HG02981 (cell line): ENCODE results near the gene PCDHB16.
"Not testable (repeated sequence)": the region's sequence is repeated elsewhere in the genome, so short reads cannot be mapped to it uniquely, and the experiment has no call there.

Experiments
- ATAC-seq: cut with Tn5 transposase; IDR thresholded peaks from one replicate; pipeline ENCODE4 v1.9.1; 2021; ENCODE audit warnings: mild to moderate bottlenecking, moderate library complexity; ENCODE audit not compliant: unreplicated experiment

Gene PCDHB16

DNA sequence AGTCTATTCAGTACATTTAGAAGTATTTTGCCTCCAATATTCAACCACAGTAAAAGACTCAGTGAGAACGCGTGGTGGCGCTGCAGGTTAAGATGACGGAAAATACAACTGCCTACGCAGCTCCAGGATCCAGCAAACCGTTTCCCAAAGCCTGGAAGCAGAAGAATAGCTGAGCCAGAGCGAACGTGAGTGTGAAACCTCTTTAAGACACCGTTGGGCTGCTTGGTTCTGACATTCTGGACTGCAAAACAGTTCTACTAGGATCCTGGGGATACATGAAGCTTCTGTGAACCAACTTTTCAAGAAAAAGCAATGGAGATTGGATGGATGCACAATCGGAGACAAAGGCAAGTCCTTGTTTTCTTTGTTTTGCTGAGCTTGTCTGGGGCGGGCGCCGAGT, at the start of gene PCDHB16:
TSS of gene PCDHB16 (plus strand) at position 140 of the 400 bp plus-strand sequence. CDS start at position 313, 173 bp downstream.
- ATAC-seq, result no peak

DNA sequence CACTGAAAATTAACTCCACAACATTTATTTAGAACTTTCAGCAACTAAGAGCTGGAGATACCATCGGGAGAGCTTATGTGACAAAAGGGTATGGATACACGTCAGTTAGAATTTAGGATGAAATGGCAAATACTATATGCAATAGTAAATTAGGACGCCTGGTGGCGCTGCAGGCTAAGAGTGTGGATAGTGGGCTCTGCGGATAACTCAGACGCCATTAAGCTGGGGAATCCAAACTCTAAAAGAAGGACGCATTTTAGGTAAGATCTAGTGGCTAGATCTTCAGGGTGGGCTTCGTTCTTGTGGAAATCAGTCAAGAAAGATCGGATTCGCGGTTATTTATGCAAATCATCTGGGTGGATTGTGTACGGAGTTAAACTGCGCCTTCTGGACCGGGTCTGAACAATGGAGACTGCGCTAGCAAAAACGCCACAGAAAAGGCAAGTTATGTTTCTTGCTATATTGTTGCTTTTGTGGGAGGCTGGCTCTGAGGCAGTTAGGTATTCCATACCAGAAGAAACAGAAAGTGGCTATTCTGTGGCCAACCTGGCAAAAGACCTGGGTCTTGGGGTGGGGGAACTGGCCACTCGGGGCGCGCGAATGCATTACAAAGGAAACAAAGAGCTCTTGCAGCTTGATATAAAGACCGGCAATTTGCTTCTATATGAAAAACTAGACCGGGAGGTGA, 47.0 kb upstream of the PCDHB16 start, which contains the start of gene PCDHB5:
TSS of gene PCDHB5 (plus strand) at position 177 of the 688 bp plus-strand sequence. CDS start at position 406, 229 bp downstream.
- no peak for ATAC-seq

DNA sequence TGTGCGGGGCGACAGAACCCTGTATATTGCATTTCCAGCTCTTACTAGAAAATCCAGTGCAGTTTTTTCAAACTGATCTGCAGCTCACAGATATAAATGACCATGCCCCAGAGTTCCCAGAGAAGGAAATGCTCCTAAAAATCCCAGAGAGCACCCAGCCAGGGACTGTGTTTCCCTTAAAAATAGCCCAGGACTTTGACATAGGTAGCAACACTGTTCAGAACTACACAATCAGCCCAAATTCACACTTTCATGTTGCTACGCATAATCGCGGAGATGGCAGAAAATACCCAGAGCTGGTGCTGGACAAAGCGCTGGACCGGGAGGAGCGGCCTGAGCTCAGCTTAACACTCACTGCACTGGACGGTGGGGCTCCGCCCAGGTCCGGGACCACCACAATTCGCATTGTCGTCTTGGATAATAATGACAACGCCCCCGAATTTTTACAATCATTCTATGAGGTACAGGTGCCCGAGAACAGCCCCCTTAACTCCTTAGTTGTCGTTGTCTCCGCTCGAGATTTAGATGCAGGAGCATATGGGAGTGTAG, 46.4 kb upstream of the PCDHB16 start:
- ATAC-seq, result no peak

DNA sequence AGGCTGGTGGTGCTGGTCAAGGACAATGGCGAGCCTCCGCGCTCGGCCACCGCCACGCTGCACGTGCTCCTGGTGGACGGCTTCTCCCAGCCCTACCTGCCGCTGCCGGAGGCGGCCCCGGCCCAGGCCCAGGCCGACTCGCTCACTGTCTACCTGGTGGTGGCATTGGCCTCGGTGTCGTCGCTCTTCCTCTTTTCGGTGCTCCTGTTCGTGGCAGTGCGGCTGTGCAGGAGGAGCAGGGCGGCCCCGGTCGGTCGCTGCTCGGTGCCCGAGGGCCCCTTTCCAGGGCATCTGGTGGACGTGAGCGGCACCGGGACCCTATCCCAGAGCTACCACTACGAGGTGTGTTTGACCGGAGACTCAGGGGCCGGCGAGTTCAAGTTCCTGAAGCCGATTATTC, 44.8 kb upstream of the PCDHB16 start:
- not testable (repeated sequence) for ATAC-seq

DNA sequence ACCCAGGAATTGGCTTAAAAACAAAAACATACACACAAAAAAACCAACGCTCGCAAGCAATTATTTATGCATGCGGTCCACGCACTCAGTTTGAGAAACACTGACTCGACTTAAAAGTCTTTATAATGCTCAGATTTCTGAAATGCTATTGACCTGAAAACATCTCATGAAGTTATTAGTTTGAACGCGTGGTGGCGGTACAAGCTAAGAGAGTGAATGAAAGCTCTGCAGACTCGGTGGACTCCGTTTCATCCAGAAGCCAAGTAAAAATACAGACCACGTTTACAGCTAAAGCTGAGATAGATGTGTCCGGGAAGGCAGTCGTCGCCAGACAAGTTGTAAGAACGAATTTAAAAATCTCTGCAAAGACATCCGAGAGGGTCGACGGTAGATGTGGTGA, 32.4 kb upstream of the PCDHB16 start, which contains the start of gene PCDHB6:
TSS of gene PCDHB6 (plus strand) at position 246 of the 400 bp plus-strand sequence. CDS start 201 bp downstream, outside the sequence.
- no peak for ATAC-seq

DNA sequence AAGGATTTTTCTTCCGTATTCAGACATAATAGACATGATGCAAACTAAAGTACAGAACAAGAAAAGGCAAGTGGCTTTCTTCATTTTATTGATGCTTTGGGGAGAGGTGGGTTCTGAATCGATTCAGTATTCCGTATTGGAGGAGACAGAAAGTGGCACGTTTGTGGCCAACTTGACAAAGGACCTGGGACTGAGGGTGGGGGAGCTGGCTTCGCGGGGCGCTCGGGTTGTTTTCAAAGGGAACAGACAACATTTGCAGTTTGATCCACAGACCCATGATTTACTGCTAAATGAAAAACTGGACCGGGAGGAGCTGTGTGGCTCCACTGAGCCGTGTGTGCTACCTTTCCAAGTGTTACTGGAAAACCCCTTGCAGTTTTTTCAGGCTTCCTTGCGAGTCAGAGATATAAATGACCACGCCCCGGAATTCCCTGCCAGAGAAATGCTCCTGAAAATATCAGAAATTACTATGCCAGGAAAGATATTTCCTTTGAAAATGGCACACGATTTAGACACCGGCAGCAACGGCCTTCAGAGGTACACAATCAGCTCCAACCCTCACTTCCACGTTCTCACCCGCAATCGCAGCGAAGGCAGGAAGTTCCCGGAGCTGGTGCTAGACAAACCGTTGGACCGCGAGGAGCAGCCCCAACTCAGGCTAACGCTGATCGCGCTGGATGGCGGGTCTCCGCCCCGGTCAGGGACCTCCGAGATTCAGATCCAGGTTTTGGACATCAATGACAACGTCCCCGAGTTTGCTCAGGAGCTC, 31.8 kb upstream of the PCDHB16 start:
- no peak for ATAC-seq

DNA sequence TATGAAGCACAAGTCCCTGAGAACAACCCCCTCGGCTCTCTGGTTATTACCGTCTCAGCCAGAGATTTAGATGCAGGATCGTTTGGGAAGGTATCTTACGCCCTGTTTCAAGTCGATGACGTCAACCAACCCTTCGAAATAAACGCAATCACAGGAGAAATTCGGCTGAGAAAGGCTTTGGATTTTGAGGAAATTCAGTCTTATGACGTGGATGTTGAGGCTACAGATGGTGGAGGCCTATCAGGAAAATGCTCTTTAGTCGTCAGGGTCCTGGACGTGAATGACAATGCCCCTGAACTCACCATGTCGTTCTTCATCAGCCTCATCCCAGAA, 31.2 kb upstream of the PCDHB16 start:
- no peak for ATAC-seq

DNA sequence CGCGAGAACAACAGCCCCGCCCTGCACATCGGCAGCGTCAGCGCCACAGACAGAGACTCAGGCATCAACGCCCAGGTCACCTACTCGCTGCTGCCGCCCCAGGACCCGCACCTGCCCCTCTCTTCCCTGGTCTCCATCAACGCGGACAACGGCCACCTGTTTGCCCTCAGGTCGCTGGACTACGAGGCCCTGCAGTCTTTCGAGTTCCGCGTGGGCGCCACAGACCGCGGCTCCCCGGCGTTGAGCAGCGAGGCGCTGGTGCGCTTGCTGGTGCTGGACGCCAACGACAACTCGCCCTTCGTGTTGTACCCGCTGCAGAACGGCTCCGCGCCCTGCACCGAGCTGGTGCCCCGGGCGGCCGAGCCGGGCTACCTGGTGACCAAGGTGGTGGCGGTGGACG, 30.6 kb upstream of the PCDHB16 start:
- ATAC-seq, result not testable (repeated sequence)

DNA sequence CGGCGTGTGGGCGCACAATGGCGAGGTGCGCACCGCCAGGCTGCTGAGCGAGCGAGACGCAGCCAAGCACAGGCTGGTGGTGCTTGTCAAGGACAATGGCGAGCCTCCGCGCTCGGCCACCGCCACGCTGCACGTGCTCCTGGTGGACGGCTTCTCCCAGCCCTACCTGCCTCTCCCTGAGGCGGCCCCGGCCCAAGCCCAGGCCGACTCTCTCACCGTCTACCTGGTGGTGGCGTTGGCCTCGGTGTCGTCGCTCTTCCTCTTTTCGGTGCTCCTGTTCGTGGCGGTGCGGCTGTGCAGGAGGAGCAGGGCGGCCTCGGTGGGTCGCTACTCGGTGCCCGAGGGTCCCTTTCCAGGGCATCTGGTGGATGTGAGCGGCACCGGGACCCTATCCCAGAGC, 30.1 kb upstream of the PCDHB16 start:
- ATAC-seq, result not testable (repeated sequence)

DNA sequence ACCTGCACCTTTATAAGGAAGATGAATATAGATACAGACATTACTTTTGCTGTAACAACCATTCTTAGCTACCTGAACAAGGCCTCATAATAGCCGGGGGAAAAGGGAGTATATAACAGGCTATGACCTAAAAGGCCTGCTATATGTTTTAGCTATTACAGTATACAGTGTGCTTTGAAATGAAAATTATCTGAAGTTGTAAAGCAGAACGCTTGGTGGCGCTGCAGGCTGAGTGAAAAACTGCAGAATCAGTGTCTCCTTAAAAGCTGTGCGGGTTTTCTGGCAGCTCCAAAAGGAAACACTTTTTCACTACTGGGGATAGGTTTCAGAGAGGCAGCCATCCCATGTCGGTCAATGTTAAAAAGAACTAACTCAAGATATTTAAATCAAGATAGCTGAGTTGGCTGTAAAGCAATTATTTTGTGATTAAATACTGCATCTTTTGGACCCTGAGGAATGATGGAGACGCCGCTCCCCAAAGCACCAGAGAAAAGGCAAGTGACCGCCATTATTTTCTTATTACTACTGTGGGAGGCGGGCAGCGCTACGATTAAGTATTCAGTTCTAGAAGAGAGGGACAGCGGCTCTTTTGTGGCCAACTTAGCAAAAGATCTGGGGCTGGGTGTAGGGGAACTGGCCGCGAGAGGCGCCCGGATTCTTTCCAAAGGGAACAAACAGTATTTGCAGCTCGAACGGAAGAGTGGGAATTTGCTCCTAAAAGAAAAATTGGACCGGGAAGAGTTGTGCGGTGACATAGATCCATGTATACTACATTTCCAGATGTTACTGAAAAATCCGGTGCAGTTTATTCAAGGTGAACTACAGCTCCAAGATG, 26.4 kb upstream of the PCDHB16 start:
- ATAC-seq, result no peak

DNA sequence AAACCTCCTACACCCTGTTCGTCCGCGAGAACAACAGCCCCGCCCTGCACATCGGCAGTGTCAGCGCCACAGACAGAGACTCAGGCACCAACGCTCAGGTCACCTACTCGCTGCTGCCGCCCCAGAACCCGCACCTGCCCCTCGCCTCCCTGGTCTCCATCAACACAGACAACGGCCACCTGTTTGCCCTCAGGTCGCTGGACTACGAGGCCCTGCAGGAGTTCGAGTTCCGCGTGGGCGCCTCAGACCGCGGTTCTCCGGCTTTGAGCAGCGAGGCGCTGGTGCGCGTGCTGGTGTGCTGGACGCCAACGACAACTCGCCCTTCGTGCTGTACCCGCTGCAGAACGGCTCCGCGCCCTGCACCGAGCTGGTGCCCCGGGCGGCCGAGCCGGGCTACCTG, 24.8 kb upstream of the PCDHB16 start:
- not testable (repeated sequence) for ATAC-seq

DNA sequence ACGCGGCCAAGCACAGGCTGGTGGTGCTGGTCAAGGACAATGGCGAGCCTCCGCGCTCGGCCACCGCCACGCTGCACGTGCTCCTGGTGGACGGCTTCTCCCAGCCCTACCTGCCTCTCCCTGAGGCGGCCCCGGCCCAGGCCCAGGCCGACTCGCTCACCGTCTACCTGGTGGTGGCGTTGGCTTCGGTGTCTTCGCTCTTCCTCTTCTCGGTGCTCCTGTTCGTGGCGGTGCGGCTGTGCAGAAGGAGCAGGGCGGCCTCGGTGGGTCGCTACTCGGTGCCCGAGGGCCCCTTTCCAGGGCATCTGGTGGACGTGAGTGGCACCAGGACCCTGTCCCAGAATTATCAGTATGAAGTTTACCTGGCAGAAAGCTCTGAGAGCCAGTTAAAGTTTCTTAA, 24.3 kb upstream of the PCDHB16 start:
- ATAC-seq, result not testable (repeated sequence)

DNA sequence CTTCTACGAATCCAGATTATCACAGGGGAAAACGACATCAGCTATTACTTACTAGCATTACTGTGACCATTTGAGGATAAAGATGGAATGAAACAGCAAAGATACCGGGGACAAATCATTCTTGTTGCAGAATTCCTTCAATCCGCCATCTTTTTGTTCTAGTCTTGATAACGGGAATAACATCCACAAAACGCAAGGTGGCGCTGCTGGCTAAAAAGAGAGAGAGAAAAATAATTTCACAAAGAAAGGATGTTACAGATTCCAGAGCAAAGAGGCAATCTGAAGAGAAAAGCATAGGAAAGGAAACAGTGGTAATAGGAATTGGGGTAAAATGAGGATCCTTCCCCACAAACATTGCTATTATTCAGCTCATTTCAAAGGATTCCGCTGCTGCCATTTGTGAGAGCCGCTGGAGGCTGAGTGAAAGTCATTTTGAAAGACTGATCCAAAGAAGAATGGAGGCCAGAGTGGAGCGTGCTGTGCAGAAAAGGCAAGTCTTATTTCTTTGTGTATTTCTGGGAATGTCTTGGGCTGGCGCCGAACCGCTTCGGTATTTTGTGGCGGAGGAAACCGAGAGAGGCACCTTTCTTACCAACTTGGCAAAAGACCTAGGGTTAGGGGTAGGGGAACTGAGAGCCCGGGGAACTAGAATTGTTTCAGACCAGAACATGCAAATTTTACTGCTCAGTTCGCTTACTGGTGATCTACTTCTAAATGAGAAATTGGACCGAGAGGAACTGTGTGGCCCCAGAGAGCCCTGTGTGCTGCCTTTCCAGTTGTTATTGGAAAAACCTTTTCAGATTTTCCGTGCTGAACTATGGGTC, 9.6 kb upstream of the PCDHB16 start, which contains the start of gene PCDHB7:
TSS of gene PCDHB7 (plus strand) at position 264 of the 824 bp plus-strand sequence. CDS start at position 456, 192 bp downstream.
- no peak for ATAC-seq

DNA sequence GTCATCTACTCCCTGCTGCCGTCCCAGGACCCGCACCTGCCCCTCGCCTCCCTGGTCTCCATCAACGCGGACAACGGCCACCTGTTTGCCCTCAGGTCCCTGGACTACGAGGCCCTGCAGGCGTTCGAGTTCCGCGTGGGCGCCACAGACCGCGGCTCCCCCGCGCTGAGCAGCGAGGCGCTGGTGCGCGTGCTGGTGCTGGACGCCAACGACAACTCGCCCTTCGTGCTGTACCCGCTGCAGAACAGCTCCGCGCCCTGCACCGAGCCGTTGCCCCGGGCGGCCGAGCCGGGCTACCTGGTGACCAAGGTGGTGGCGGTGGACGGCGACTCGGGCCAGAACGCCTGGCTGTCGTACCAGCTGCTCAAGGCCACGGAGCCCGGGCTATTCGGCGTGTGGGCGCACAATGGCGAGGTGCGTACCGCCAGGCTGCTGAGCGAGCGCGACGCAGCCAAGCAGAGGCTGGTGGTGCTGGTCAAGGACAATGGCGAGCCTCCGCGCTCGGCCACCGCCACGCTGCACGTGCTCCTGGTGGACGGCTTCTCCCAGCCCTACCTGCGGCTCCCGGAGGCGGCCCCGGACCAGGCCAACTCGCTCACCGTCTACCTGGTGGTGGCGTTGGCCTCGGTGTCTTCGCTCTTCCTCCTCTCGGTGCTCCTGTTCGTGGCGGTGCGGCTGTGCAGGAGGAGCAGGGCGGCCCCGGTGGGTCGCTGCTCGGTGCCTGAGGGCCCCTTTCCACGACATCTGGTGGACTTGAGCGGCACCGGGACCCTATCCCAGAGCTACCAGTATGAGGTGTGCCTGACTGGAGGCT, 7.7 kb upstream of the PCDHB16 start:
- ATAC-seq, result not testable (repeated sequence)

DNA sequence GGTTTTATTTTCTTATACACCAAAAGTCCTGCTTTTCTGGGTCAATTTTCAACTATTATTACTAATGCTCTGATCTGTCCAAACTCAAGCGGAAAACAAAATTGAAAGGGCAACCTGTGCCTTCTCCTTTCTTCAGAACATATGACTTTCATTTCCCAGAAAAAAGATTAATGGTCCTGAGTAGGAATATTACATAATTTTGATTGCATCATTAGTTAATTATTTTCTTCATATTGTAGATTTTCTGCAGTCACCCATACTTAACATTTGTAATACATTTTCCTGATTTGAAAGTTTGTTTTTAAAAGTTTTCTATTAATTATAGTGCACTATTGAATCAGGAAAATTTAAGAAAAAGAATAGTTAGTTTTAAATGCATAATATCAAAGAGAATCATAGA, 6.3 kb upstream of the PCDHB16 start:
- no peak for ATAC-seq

DNA sequence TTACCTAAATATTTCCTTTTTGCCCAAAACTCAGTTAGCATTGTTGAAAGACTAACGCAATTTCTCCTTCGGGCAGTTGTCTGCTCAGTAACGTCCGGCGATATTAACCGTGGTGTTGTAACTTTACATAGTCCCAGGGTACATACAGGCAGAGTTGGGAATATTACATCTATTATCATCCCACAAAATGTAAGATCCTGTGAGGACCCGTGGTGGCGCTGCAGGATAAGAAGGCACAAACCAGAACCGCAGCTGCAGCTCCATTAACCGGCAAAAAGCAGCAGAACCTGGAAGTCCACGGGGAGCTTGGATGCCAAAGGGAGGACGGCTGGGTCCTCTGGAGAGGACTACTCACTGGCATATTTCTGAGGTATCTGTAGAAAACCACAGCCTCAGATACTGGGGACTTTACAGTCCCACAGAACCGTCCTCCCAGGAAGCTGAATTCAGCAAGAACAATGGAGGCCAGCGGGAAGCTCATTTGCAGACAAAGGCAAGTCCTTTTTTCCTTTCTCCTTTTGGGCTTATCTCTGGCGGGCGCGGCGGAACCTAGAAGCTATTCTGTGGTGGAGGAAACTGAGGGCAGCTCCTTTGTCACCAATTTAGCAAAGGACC, 4.5 kb upstream of the PCDHB16 start, which contains the start of gene PCDHB8:
TSS of gene PCDHB8 (plus strand) at position 214 of the 615 bp plus-strand sequence. CDS start at position 459, 245 bp downstream.
- not testable (repeated sequence) for ATAC-seq

DNA sequence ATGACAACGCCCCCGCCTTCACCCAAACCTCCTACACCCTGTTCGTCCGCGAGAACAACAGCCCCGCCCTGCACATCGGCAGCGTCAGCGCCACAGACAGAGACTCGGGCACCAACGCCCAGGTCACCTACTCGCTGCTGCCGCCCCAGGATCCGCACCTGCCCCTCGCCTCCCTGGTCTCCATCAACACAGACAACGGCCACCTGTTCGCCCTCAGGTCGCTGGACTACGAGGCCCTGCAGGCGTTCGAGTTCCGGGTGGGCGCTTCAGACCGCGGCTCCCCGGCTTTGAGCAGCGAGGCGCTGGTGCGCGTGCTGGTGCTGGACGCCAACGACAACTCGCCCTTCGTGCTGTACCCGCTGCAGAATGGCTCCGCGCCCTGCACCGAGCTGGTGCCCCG, 2.8 kb upstream of the PCDHB16 start:
- ATAC-seq, result not testable (repeated sequence)

DNA sequence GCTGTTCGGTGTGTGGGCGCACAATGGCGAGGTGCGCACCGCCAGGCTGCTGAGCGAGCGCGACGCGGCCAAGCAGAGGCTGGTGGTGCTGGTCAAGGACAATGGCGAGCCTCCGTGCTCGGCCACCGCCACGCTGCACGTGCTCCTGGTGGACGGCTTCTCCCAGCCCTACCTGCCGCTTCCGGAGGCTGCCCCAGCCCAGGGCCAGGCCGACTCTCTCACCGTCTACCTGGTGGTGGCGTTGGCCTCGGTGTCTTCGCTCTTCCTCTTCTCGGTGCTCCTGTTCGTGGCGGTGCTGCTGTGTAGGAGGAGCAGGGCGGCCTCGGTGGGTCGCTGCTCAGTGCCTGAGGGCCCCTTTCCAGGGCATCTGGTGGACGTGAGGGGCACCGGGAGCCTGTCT, 2.3 kb upstream of the PCDHB16 start:
- ATAC-seq, result not testable (repeated sequence)
